ES-I3 (cell line): Measurements from ENCODE around the gene IQSEC1.

Experiments used
- H3K36me3 ChIP-seq: 2 replicates; pipeline ENCODE4 v1.6.1; 2013; ENCODE audit warnings: mild to moderate bottlenecking, low read length, control low read depth, moderate library complexity; ENCODE audit not compliant: insufficient read depth
- H3K4me1 ChIP-seq: 2 replicates; pipeline ENCODE4 v1.6.1; 2013; ENCODE audit warnings: mild to moderate bottlenecking, control low read depth, low read length; ENCODE audit not compliant: insufficient read depth
- H3K9ac ChIP-seq: 2 replicates; pipeline ENCODE4 v1.6.1; 2013; ENCODE audit warnings: low read depth, mild to moderate bottlenecking, low read length, moderate library complexity
- H3K9me3 ChIP-seq: 2 replicates; pipeline ENCODE4 v1.6.1; 2013; ENCODE audit warnings: mild to moderate bottlenecking, low read length, moderate library complexity; ENCODE audit not compliant: control insufficient read depth, insufficient read depth

Gene IQSEC1

GRCh38 chr3:12946649-12947316, 126.4 kb downstream of the IQSEC1 start:
- Histone ChIP-seq H3K4me1 (no peaks in the 10 kb centered on the region; the same call in 1 of the 2 replicates), H3K9me3 (no peaks in the 10 kb centered on the region), H3K36me3 (peaks cover 1% of the 10 kb centered on the region; the same call in 1 of the 2 replicates), H3K9ac (no peak overlapping the region)

GRCh38 chr3:12946251-12946648, 127.0 kb downstream of the IQSEC1 start:
- Histone ChIP-seq H3K4me1 (no peaks in the 10 kb centered on the region; the same call in 1 of the 2 replicates), H3K9me3 (no peaks in the 10 kb centered on the region), H3K36me3 (peaks cover 4% of the 10 kb centered on the region; the same call in 1 of the 2 replicates), H3K9ac (no peak overlapping the region)

GRCh38 chr3:12944849-12945248, 128.4 kb downstream of the IQSEC1 start:
- H3K36me3 ChIP-seq: peaks cover 4% of the 10 kb centered on the region; the same call in 1 of the 2 replicates
- H3K4me1 ChIP-seq: no peaks in the 10 kb centered on the region; the same call in 1 of the 2 replicates
- H3K9me3 ChIP-seq: no peaks in the 10 kb centered on the region
- H3K9ac ChIP-seq: no peak overlapping the region

- Histone ChIP-seq H3K36me3 (peaks cover 4% of the 10 kb centered on the region; the same call in 1 of the 2 replicates), H3K9me3 (no peaks in the 10 kb centered on the region), H3K4me1 (no peaks in the 10 kb centered on the region; the same call in 1 of the 2 replicates), H3K9ac (no peak overlapping the region)
Observed at GRCh38 chr3:12944413-12944812, 128.8 kb downstream of the IQSEC1 start.

GRCh38 chr3:12943124-12944021, 129.9 kb downstream of the IQSEC1 start:
- Histone ChIP-seq H3K9me3 (no peaks in the 10 kb centered on the region), H3K9ac (no peak overlapping the region), H3K4me1 (no peaks in the 10 kb centered on the region; the same call in 1 of the 2 replicates), H3K36me3 (peaks cover 4% of the 10 kb centered on the region; the same call in 1 of the 2 replicates)

- Histone ChIP-seq H3K9ac (no peak overlapping the region), H3K9me3 (no peaks in the 10 kb centered on the region), H3K36me3 (peaks cover 4% of the 10 kb centered on the region; the same call in 1 of the 2 replicates), H3K4me1 (no peaks in the 10 kb centered on the region; the same call in 1 of the 2 replicates)
Observed at GRCh38 chr3:12941495-12942023, 131.7 kb downstream of the IQSEC1 start.

GRCh38 chr3:12940854-12941253, 132.4 kb downstream of the IQSEC1 start:
- Histone ChIP-seq H3K9me3 (no peaks in the 10 kb centered on the region), H3K9ac (no peak overlapping the region), H3K36me3 (peaks cover 4% of the 10 kb centered on the region; the same call in 1 of the 2 replicates), H3K4me1 (no peaks in the 10 kb centered on the region; the same call in 1 of the 2 replicates)

- H3K4me1 ChIP-seq: no peaks in the 10 kb centered on the region
- no peaks in the 10 kb centered on the region for H3K9me3 ChIP-seq
- H3K9ac ChIP-seq: no peak overlapping the region
- H3K36me3 ChIP-seq: peaks cover 6% of the 10 kb centered on the region; the same call in 1 of the 2 replicates
Observed at GRCh38 chr3:12939137-12939536, 134.1 kb downstream of the IQSEC1 start.

GRCh38 chr3:12938258-12938711, 134.9 kb downstream of the IQSEC1 start:
- Histone ChIP-seq H3K9ac (no peak overlapping the region), H3K36me3 (peaks cover 11% of the 10 kb centered on the region; the same call in 1 of the 2 replicates), H3K9me3 (no peaks in the 10 kb centered on the region), H3K4me1 (no peaks in the 10 kb centered on the region)

GRCh38 chr3:12935861-12936830, 137.1 kb downstream of the IQSEC1 start:
- Histone ChIP-seq H3K4me1 (no peaks in the 10 kb centered on the region), H3K36me3 (peaks cover 8% of the 10 kb centered on the region; the same call in 1 of the 2 replicates), H3K9me3 (no peaks in the 10 kb centered on the region), H3K9ac (no peak overlapping the region)

- Histone ChIP-seq H3K9ac (no peak overlapping the region), H3K9me3 (no peaks in the 10 kb centered on the region), H3K4me1 (no peaks in the 10 kb centered on the region), H3K36me3 (peaks cover 8% of the 10 kb centered on the region; the same call in 1 of the 2 replicates)
Observed at GRCh38 chr3:12935023-12935860, 138.0 kb downstream of the IQSEC1 start.

GRCh38 chr3:12934431-12934830, 138.8 kb downstream of the IQSEC1 start:
- Histone ChIP-seq H3K9me3 (no peaks in the 10 kb centered on the region), H3K4me1 (no peaks in the 10 kb centered on the region), H3K36me3 (peaks cover 8% of the 10 kb centered on the region; the same call in 1 of the 2 replicates), H3K9ac (no peak overlapping the region)

- Histone ChIP-seq H3K4me1 (no peaks in the 10 kb centered on the region), H3K36me3 (peaks cover 8% of the 10 kb centered on the region; the same call in 1 of the 2 replicates), H3K9ac (no peak overlapping the region), H3K9me3 (no peaks in the 10 kb centered on the region)
Observed at GRCh38 chr3:12933901-12934300, 139.3 kb downstream of the IQSEC1 start.
